ENCODE data around the gene C5orf63. TPM values are rescaled to one million over a fixed set of nuclear protein-coding genes. Genes with fewer than 3 reads are reported as not detected.

Gene C5orf63
- total and polyA plus RNA-seq, 7 donors, result 0.55 to 10.9 (median 4.1) TPM

DNA sequence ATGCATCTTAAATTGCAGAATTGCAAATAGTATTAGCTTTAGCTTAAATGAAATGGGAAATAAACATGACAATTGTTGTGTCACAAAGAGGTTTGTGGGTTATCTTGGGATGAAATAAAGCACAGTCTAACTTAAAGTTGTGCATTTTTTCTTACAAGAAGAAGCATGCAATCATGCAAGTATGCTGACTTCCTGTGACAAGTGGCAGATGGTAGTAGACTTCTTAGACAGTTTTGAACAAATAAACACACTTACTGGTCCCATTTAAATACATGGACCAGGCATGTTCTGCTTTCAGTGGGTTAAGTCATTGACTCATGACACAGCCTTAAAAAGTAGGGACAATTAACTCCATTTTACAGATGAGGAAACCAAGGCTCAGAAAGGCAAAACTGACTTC lies 15.9 kb upstream of the C5orf63 start:
- intact Hi-C loops (cut with DNase I), result no loop called here
- no peak overlapping the region for H3K27ac ChIP-seq
- H3K4me1 ChIP-seq, result no peaks in the 10 kb centered on the region
- no peaks in the 10 kb centered on the region for H3K27me3 ChIP-seq
- no peaks in the 10 kb centered on the region for H3K36me3 ChIP-seq
- no peaks in the 10 kb centered on the region for H3K9me3 ChIP-seq
- DNase-seq, result no peak
- no peak overlapping the region for H3K4me3 ChIP-seq
- TF ChIP-seq EP300 (IDR thresholded peaks at IDR 0.05) (no peak), POLR2AphosphoS5 (IDR thresholded peaks at IDR 0.05) (no peak), POLR2A (IDR thresholded peaks at IDR 0.05) (no peak)
- TF ChIP-seq, protein P1, sequence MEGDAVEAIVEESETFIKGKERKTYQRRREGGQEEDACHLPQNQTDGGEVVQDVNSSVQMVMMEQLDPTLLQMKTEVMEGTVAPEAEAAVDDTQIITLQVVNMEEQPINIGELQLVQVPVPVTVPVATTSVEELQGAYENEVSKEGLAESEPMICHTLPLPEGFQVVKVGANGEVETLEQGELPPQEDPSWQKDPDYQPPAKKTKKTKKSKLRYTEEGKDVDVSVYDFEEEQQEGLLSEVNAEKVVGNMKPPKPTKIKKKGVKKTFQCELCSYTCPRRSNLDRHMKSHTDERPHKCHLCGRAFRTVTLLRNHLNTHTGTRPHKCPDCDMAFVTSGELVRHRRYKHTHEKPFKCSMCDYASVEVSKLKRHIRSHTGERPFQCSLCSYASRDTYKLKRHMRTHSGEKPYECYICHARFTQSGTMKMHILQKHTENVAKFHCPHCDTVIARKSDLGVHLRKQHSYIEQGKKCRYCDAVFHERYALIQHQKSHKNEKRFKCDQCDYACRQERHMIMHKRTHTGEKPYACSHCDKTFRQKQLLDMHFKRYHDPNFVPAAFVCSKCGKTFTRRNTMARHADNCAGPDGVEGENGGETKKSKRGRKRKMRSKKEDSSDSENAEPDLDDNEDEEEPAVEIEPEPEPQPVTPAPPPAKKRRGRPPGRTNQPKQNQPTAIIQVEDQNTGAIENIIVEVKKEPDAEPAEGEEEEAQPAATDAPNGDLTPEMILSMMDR (IDR thresholded peaks at IDR 0.05), result no peak

DNA sequence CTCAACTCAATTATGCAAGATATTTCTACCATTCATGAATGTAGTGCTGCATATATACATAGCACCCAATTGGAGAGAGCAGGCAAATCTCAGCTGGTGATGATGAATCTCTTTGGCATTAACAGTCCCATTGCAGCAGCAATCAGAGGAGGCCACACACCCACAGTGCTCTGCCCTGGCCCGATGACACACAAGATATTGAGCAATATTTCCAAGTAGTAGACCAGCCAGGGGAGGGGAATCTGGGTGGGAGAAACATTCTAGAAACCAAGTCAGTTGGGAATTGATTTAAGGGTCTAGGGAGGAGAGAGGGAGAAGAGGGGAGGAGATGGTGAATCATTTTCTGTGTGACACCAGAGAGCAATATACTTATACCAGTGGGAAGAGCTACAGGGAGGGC lies 14.9 kb upstream of the C5orf63 start:
- WGBS, 2 donors, result 58 to 69% methylated on average over 1 of the region's 1 CpG
- Histone ChIP-seq H3K9me3 (no peaks in the 10 kb centered on the region), H3K27ac (no peak overlapping the region), H3K36me3 (no peaks in the 10 kb centered on the region), H3K27me3 (no peaks in the 10 kb centered on the region), H3K4me1 (no peaks in the 10 kb centered on the region), H3K4me3 (no peak overlapping the region)
- TF ChIP-seq POLR2AphosphoS5 (IDR thresholded peaks at IDR 0.05) (no peak), POLR2A (IDR thresholded peaks at IDR 0.05) (no peak), EP300 (IDR thresholded peaks at IDR 0.05) (no peak)
- TF ChIP-seq, protein P1 (IDR thresholded peaks at IDR 0.05), result no peak
- intact Hi-C loops (cut with DNase I), result no loop called here
- DNase-seq, result no peak

- DNase-seq, result no peak
- TF ChIP-seq, protein P1 (IDR thresholded peaks at IDR 0.05), result no peak
- no peak for TF ChIP-seq EP300 (IDR thresholded peaks at IDR 0.05)
- TF ChIP-seq POLR2AphosphoS5 (IDR thresholded peaks at IDR 0.05), result no peak
- no peak for TF ChIP-seq POLR2A (IDR thresholded peaks at IDR 0.05)
- Histone ChIP-seq H3K27ac (no peak overlapping the region), H3K36me3 (no peaks in the 10 kb centered on the region), H3K27me3 (no peaks in the 10 kb centered on the region), H3K4me1 (no peaks in the 10 kb centered on the region), H3K9me3 (peaks cover 0 to 2% (median 0%) of the 10 kb centered on the region in 4 donors), H3K4me3 (no peak overlapping the region)
- intact Hi-C loops (cut with DNase I), result no loop called here
- 92 to 93% methylated on average over 2 of the region's 2 CpGs for WGBS, 2 donors
Measured at GRCh38 chr5:127086589-127086988, 13.3 kb upstream of the C5orf63 start.

DNA sequence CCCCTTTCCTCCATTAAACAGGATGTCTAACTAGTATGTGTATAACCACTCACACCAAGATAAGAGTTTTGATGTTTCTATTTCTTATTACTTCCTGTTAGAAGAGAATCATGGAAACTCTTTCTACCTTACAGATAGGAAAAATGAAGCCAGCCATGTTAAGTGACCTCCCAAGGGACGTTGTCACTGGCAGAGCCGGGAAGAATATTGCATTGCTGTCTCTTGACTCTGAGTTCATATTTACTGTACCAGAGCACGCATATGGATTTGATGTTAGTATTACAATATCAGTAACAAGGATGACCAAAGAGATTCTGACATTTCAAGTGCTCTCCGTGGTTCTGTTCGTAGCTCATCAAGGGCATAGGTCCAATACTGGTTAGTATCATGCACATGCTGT lies 12.5 kb upstream of the C5orf63 start:
- intact Hi-C loops (cut with DNase I), result no loop called here
- WGBS, 2 donors, result 87 to 95% methylated on average over 5 of the region's 5 CpGs
- Histone ChIP-seq H3K36me3 (no peaks in the 10 kb centered on the region), H3K27ac (no peak overlapping the region), H3K4me3 (no peak overlapping the region), H3K27me3 (no peaks in the 10 kb centered on the region), H3K9me3 (peaks cover 0 to 2% (median 0%) of the 10 kb centered on the region in 4 donors), H3K4me1 (no peaks in the 10 kb centered on the region)
- TF ChIP-seq POLR2AphosphoS5 (IDR thresholded peaks at IDR 0.05) (no peak), POLR2A (IDR thresholded peaks at IDR 0.05) (no peak), EP300 (IDR thresholded peaks at IDR 0.05) (no peak)
- TF ChIP-seq, protein P1 (IDR thresholded peaks at IDR 0.05), result no peak
- no peak for DNase-seq

DNA sequence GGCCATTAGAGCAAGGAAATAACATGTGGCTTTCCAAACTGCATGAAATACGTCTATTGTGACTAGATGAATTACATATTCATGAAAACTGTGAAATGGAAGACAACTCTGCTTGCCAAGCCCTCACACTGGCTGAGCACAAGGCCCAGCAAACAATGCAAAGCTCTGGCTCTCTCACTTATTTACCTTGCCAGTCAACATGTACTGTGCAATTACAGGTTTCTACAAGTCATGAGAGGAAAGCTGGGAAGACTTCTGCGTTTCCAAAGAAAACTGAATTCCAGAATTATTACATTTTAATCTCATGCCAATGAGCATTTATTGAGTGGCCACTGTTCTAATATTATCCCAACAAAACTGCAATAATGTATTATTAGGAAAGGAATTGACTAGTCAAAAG lies 12.1 kb upstream of the C5orf63 start:
- Histone ChIP-seq H3K9me3 (peaks cover 0 to 2% (median 0%) of the 10 kb centered on the region in 4 donors), H3K27me3 (no peaks in the 10 kb centered on the region), H3K36me3 (no peaks in the 10 kb centered on the region), H3K27ac (no peak overlapping the region), H3K4me3 (no peak overlapping the region), H3K4me1 (no peaks in the 10 kb centered on the region)
- no peak for DNase-seq
- intact Hi-C loops (cut with DNase I), result no loop called here
- 93 to 94% methylated on average over 2 of the region's 2 CpGs for WGBS, 2 donors
- TF ChIP-seq POLR2A (IDR thresholded peaks at IDR 0.05), result no peak
- no peak for TF ChIP-seq POLR2AphosphoS5 (IDR thresholded peaks at IDR 0.05)
- TF ChIP-seq EP300 (IDR thresholded peaks at IDR 0.05), result no peak
- TF ChIP-seq, protein P1 (IDR thresholded peaks at IDR 0.05), result no peak
